Measurements from ENCODE around the gene KCNQ4.

Gene KCNQ4

DNA sequence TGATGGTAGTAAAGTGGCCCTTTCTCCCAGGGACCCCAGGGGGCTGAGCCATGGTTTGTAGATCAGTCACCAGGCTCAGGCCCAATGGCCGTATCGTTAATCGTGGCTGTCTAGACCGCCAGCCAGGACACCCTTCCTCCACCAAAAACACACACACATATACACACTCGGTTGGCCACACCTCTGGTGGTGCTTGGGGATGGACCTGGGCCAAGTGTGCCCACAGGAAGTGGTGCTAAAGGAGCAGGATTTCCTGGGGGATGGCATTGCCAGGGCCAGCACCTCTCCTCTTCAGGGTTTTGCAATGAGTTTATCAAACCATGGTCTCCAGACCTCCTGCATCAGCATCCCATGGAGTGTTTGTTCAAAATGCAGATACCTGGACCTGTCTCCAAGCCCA, 42.4 kb downstream of the KCNQ4 start:
- Histone ChIP-seq H3K27me3 (ENCODE audit: low read depth, low read length) (no peaks in the 10 kb centered on the region), H3K36me3 (replicated peaks; ENCODE audit: low read depth, low read length) (no peaks in the 10 kb centered on the region), H2AFZ (ENCODE audit: low read depth, low read length) (no peak overlapping the region), H3K4me1 (ENCODE audit: low read length) (peaks cover 17% of the 10 kb centered on the region), H4K20me1 (ENCODE audit: insufficient read depth, low read length) (no peaks in the 10 kb centered on the region), H3K9ac (ENCODE audit: low read length) (peak overlapping the region; percentile 47; the same call in 1 of the 2 replicates), H3K27ac (ENCODE audit: low read length) (peak overlapping the region; percentile 29; the same call in 1 of the 2 replicates), H3K4me2 (ENCODE audit: low read length) (peak overlapping the region; percentile 85), H3K9me3 (ENCODE audit: insufficient read depth, low read length) (no peaks in the 10 kb centered on the region), H3K4me3 (ENCODE audit: low read length) (no peak overlapping the region), H3K79me2 (ENCODE audit: low read length) (no peaks in the 10 kb centered on the region)
- TF ChIP-seq, protein P1, sequence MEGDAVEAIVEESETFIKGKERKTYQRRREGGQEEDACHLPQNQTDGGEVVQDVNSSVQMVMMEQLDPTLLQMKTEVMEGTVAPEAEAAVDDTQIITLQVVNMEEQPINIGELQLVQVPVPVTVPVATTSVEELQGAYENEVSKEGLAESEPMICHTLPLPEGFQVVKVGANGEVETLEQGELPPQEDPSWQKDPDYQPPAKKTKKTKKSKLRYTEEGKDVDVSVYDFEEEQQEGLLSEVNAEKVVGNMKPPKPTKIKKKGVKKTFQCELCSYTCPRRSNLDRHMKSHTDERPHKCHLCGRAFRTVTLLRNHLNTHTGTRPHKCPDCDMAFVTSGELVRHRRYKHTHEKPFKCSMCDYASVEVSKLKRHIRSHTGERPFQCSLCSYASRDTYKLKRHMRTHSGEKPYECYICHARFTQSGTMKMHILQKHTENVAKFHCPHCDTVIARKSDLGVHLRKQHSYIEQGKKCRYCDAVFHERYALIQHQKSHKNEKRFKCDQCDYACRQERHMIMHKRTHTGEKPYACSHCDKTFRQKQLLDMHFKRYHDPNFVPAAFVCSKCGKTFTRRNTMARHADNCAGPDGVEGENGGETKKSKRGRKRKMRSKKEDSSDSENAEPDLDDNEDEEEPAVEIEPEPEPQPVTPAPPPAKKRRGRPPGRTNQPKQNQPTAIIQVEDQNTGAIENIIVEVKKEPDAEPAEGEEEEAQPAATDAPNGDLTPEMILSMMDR (IDR thresholded peaks at IDR 0.05; ENCODE audit: low read depth, low read length): no peak
- TF ChIP-seq EZH2phosphoT487 (IDR thresholded peaks at IDR 0.05; ENCODE audit: low read depth): no peak

DNA sequence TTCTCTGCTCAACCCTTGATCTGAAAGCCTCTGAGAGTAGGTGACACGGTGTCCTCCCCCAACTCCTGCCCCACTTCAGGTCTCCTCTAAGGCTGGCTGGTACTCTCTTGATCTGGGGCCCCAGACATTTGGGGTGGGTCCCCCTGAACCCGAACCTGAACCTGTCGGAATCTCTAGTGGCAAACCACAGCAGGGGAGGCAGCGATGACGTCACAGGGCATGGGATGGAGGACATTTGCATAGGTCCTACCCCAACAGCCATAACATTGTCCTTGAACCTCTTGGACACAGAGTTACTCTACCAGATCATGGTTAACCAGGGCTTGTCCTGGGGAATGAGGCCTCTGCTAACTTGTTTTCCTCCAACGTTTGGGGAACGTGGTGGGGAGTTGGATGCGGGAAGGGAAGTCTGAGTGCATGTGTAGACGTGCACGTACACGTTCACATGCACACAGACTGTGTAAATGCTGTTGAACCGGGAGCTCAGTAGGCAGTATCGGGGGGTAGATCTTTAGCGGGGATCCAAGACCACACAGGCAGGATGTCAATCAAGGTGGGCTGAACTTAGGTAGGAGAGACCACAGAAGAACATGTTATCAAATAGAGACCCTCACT, 46.2 kb downstream of the KCNQ4 start:
- Histone ChIP-seq H3K4me3 (ENCODE audit: low read length) (no peak overlapping the region), H3K9me3 (ENCODE audit: insufficient read depth, low read length) (no peaks in the 10 kb centered on the region), H3K4me1 (ENCODE audit: low read length) (peaks cover 15% of the 10 kb centered on the region), H3K4me2 (ENCODE audit: low read length) (no peak overlapping the region), H3K9ac (ENCODE audit: low read length) (no peak overlapping the region), H3K36me3 (replicated peaks; ENCODE audit: low read depth, low read length) (no peaks in the 10 kb centered on the region), H3K79me2 (ENCODE audit: low read length) (no peaks in the 10 kb centered on the region), H2AFZ (ENCODE audit: low read depth, low read length) (no peak overlapping the region), H3K27ac (ENCODE audit: low read length) (no peak overlapping the region), H4K20me1 (ENCODE audit: insufficient read depth, low read length) (no peaks in the 10 kb centered on the region), H3K27me3 (ENCODE audit: low read depth, low read length) (no peaks in the 10 kb centered on the region)
- TF ChIP-seq, protein P1 (IDR thresholded peaks at IDR 0.05; ENCODE audit: low read depth, low read length): no peak
- no peak for TF ChIP-seq EZH2phosphoT487 (IDR thresholded peaks at IDR 0.05; ENCODE audit: low read depth)

DNA sequence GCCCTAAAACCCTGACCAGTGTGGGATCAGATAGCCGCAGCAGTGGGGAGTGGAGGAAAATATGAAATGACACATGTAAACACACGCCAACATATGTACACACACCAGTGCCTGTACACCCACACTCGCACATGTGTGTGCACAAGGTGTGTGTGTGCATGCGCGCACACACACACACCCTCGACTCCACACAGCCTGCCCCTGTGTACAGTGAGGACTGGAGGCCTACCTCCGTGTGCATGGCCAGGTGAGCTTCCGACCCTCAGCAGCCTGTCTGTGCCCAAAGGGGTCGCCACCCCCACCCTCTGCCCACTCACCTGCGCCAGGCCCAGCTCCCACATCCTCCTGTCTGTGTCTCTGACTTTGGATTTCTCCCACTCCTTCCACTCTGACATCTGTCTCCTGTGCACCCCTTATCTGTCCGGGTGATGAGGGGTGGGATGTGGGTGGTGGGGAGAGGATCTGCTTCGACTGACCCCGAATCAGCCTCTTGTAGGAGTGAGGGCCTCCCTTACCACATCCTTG, 46.9 kb downstream of the KCNQ4 start:
- Histone ChIP-seq H3K9ac (ENCODE audit: low read length) (no peak overlapping the region), H3K4me2 (ENCODE audit: low read length) (no peak overlapping the region), H2AFZ (ENCODE audit: low read depth, low read length) (no peak overlapping the region), H3K36me3 (replicated peaks; ENCODE audit: low read depth, low read length) (no peaks in the 10 kb centered on the region), H3K27me3 (ENCODE audit: low read depth, low read length) (no peaks in the 10 kb centered on the region), H3K4me1 (ENCODE audit: low read length) (peaks cover 8% of the 10 kb centered on the region), H3K9me3 (ENCODE audit: insufficient read depth, low read length) (no peaks in the 10 kb centered on the region), H3K27ac (ENCODE audit: low read length) (no peak overlapping the region), H3K79me2 (ENCODE audit: low read length) (no peaks in the 10 kb centered on the region), H3K4me3 (ENCODE audit: low read length) (no peak overlapping the region), H4K20me1 (ENCODE audit: insufficient read depth, low read length) (no peaks in the 10 kb centered on the region)
- TF ChIP-seq EZH2phosphoT487 (IDR thresholded peaks at IDR 0.05; ENCODE audit: low read depth): no peak
- TF ChIP-seq, protein P1 (IDR thresholded peaks at IDR 0.05; ENCODE audit: low read depth, low read length): no peak

DNA sequence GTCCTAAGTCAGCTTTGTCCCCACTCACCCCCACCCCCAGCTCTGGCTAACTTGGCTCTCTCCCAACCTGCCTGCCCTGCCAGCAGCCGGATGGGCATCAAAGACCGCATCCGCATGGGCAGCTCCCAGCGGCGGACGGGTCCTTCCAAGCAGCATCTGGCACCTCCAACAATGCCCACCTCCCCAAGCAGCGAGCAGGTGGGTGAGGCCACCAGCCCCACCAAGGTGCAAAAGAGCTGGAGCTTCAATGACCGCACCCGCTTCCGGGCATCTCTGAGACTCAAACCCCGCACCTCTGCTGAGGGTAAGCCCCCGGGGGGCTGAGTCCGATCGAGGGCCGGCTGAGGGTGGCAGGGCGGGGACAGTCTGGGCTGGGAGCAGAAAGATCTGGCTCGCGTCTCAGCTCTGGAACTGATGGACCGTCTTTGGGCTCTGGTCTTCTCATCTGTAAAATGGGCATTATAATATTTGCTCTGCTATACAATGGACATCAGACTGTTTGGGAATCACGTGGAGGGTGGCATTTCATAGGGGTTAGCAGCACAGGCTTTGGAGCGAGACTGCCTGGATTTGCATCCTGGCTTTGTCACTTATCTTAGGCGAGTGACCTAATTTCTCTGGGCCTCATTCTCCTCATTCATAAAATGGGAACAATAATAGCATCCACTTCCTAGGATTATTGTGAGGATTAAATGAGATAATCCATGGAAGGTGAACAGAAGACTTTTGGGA, 47.6 kb downstream of the KCNQ4 start:
- Histone ChIP-seq H3K79me2 (ENCODE audit: low read length) (no peaks in the 10 kb centered on the region), H3K4me3 (ENCODE audit: low read length) (no peak overlapping the region)

More for the DNA sequence above, 47.6 kb downstream of the KCNQ4 start:
- TF ChIP-seq, protein P1 (IDR thresholded peaks at IDR 0.05; ENCODE audit: low read depth, low read length): no peak
- TF ChIP-seq EZH2phosphoT487 (IDR thresholded peaks at IDR 0.05; ENCODE audit: low read depth): no peak
- Histone ChIP-seq H3K36me3 (replicated peaks; ENCODE audit: low read depth, low read length) (no peaks in the 10 kb centered on the region), H3K4me1 (ENCODE audit: low read length) (peaks cover 1% of the 10 kb centered on the region), H3K27me3 (ENCODE audit: low read depth, low read length) (no peaks in the 10 kb centered on the region), H3K27ac (ENCODE audit: low read length) (no peak overlapping the region), H3K4me2 (ENCODE audit: low read length) (no peak overlapping the region), H2AFZ (ENCODE audit: low read depth, low read length) (no peak overlapping the region), H3K9ac (ENCODE audit: low read length) (no peak overlapping the region), H3K9me3 (ENCODE audit: insufficient read depth, low read length) (no peaks in the 10 kb centered on the region), H4K20me1 (ENCODE audit: insufficient read depth, low read length) (no peaks in the 10 kb centered on the region)
